ENCODE data around the gene DGUOK.

Gene DGUOK

DNA sequence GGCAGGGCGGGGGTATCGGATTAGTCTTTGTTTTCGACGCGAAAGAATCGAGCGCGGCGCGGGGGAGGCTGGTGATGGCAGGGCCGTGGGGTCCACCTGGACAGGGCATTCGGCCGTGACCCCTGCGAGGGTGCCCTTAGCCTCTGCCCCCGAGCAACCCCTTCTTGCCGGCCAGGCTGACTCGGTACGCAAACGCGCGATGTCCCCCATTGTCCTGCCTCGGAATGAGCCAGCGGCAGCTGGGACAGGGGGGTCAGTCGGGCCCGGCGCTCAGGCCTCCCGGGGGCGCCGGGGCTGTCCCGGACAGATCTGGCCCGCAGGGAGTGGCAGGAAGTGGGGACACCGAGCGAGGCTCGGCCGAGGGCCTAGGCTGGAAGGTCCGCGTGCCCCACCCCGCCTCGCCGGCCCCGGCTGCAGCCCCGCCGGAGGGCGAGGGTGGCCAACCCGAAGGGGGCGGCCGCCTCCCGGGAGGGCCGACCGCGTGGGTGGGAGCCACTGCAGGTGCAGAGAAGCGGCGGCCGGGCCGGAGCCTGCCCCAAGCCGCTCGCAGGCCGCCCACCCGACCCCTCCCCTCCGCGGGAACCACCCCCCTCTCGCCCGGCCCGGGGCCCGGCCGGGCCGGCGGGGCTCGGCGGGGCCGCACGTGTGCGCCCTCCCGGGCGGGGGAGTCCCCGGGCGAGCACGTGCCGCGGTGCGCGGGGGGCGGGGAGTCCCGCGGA is 57.7 kb downstream of the DGUOK start, which contains the start of gene TET3:
Gene TET3 (plus strand): TSS at position 708 of the 719 bp plus-strand sequence. CDS start 1,494 bp downstream, outside the sequence.
- DNase-seq (ENCODE audit: insufficient read length, low spot score) (peak; percentile 64), FAIRE-seq (peak; percentile 70)
- TF ChIP-seq PAX5 (IDR thresholded peaks at IDR 0.05; ENCODE audit: insufficient read depth, low read length, severe bottlenecking), result no peak
- no peak for TF ChIP-seq SPI1 (IDR thresholded peaks at IDR 0.05; ENCODE audit: low read depth, low read length)
- no peak for TF ChIP-seq POU2F2 (IDR thresholded peaks at IDR 0.05; ENCODE audit: low read depth, low read length)
- TF ChIP-seq POLR2A (IDR thresholded peaks at IDR 0.05; ENCODE audit: low read depth, low read length), result peak; percentile 16; the same call in 1 of the 2 replicates
- TF ChIP-seq POLR2AphosphoS5 (IDR thresholded peaks at IDR 0.05; ENCODE audit: low read depth, low read length), result no peak
- peak; percentile 49 for TF ChIP-seq TAF1 (IDR thresholded peaks at IDR 0.05; ENCODE audit: low read depth, low read length)

DNA sequence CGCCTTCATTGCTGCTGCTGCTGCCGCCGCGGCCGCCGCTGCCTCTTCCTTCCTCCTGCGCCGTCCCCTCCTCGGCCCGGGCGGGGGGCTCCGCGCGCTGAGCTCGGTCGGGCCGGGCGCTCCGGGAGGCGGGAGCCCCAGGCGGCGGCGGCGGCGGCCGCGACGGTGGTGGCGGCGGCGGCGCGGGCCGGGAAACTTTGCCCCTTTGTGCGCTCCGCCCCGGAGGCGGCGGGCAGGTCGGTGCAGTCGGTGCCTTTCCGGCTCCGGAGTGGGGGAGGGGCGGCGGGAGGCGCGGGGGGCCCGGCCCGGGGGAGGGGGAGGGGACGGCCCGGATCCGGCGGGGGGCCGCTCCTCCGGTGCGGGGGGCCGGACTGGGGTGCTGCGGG is 58.2 kb downstream of the DGUOK start:
- no peak for TF ChIP-seq PAX5 (IDR thresholded peaks at IDR 0.05; ENCODE audit: insufficient read depth, low read length, severe bottlenecking)
- no peak for TF ChIP-seq SPI1 (IDR thresholded peaks at IDR 0.05; ENCODE audit: low read depth, low read length)
- no peak for TF ChIP-seq POLR2AphosphoS5 (IDR thresholded peaks at IDR 0.05; ENCODE audit: low read depth, low read length)
- TF ChIP-seq POU2F2 (IDR thresholded peaks at IDR 0.05; ENCODE audit: low read depth, low read length), result no peak
- TF ChIP-seq TAF1 (IDR thresholded peaks at IDR 0.05; ENCODE audit: low read depth, low read length), result no peak
- no peak; the same call in 1 of the 2 replicates for TF ChIP-seq POLR2A (IDR thresholded peaks at IDR 0.05; ENCODE audit: low read depth, low read length)
- DNase-seq (ENCODE audit: insufficient read length, low spot score) (peak; percentile 53), FAIRE-seq (no peak)

DNA sequence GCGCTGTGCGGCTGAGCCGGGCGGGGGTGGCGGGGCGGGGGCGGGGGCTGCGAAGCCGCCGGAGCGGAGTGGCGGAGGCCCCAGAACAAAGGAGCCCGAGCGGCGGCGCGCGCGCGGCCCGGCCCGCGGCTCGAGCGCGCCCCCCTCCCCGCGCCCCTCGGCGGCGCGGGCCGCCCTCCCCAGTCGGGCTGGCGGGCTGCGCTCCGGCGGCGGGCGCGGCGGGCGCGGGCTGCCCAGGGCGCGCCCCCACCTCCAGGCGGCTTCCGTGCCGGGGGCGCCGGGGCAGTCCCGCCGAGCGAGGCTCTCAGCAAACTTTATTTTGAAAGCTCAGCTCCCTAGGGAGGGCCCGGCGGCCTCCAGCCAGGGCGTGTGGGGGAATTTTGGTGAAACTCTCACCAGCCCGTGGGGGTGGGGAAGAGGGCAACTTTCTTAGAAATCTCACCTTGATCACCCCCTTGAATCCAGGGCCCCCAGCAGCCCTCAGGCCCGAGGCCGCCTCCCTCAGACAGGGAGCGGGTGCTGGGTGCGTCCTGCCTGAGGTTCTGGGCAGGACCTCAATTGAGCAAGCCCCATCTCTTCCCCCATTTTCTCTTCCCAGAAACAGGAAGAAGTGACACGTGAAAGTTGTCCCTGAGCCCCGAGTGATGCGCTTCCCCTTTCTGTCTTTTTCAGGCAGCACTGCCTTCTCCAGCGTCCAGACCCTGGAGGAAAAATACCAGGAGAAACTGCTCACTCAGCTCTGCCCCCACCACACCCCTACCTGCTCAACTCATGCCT is 58.8 kb downstream of the DGUOK start:
- TF ChIP-seq POU2F2 (IDR thresholded peaks at IDR 0.05; ENCODE audit: low read depth, low read length), result 0 out of 2 replicates have a peak, but pooled peaks have one; percentile 7
- TF ChIP-seq SPI1 (IDR thresholded peaks at IDR 0.05; ENCODE audit: low read depth, low read length), result peak; percentile 80
- TF ChIP-seq POLR2A (IDR thresholded peaks at IDR 0.05; ENCODE audit: low read depth, low read length), result no peak
- TF ChIP-seq TAF1 (IDR thresholded peaks at IDR 0.05; ENCODE audit: low read depth, low read length), result no peak
- no peak for TF ChIP-seq PAX5 (IDR thresholded peaks at IDR 0.05; ENCODE audit: insufficient read depth, low read length, severe bottlenecking)
- TF ChIP-seq POLR2AphosphoS5 (IDR thresholded peaks at IDR 0.05; ENCODE audit: low read depth, low read length), result no peak; the same call in 1 of the 2 replicates
- FAIRE-seq (no peak), DNase-seq (ENCODE audit: insufficient read length, low spot score) (peak; percentile 53)

DNA sequence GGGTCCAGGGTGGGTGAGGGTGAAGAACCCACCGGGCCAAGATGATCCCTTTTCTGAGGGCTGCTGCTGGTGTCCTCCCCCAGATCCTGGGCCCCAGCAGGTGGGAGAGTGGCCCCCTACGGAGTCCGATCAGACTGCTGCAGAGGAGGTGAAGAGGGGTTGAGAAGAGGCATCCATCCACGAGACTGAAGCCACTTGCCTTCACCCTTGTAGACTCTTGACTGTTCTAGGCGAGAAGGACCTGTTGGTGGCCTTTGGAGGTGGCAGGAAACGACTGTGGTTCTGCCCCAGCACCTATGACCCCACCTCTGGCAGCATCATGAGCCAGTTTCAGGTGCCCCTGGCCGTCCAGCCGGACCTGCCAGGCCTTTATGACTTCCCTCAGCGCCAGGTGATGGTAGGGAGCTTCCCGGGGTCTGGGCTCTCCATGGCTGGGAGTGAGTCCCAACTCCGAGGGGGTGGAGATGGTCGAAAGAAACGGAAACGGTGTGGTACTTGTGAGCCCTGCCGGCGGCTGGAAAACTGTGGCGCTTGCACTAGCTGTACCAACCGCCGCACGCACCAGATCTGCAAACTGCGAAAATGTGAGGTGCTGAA is 59.5 kb downstream of the DGUOK start:
- DNase-seq (ENCODE audit: insufficient read length, low spot score), result no peak
- TF ChIP-seq PAX5 (IDR thresholded peaks at IDR 0.05; ENCODE audit: insufficient read depth, low read length, severe bottlenecking), result no peak
- peak; percentile 24; the same call in 1 of the 2 replicates for TF ChIP-seq POLR2A (IDR thresholded peaks at IDR 0.05; ENCODE audit: low read depth, low read length)
- TF ChIP-seq SPI1 (IDR thresholded peaks at IDR 0.05; ENCODE audit: low read depth, low read length), result no peak
- FAIRE-seq, result no peak

DNA sequence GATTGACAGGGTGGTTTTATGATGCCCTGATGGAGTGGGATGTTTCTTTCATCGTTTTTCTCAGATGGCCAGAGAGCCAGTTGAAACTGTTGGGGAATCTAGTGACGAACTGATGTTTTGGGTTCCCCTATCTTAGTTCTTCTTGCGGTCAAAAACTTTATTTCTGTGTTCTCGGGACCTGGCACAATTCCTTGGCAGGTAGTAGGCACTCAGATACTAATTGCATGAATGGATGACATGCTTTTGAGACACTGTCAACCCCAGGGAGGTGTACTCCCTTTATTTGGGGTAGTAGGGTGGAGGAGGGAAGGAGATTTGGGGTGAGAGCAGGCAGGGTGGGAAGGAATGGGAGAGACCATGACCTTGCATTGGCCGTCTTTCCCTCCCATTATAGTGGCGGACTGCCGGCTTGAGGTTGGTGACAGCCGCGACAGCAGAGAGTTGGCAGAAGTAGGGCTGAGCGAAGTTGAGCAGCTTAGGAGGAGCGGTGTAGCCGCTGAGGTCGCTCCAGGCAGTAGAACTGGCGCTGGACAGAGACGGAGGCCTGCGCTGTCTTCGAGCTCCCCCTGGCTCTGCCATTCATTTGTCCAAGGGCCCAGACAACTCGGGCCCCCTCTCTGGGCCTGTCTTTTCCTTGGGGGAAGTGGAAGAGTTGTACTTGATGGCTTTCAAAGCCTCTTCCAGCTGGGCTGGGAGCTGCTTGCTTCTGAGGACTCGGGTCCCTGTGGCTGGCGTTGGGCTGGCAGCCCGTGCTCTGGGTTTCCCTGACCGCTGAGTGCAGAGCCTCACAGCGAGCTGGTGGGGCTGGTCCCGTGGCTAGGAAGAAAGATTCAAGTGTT is 60.6 kb downstream of the DGUOK start:
- TF ChIP-seq POU2F2 (IDR thresholded peaks at IDR 0.05; ENCODE audit: low read depth, low read length), result no peak
- TF ChIP-seq PAX5 (IDR thresholded peaks at IDR 0.05; ENCODE audit: insufficient read depth, low read length, severe bottlenecking), result no peak
- FAIRE-seq (peak; percentile 41), DNase-seq (ENCODE audit: insufficient read length, low spot score) (no peak)

DNA sequence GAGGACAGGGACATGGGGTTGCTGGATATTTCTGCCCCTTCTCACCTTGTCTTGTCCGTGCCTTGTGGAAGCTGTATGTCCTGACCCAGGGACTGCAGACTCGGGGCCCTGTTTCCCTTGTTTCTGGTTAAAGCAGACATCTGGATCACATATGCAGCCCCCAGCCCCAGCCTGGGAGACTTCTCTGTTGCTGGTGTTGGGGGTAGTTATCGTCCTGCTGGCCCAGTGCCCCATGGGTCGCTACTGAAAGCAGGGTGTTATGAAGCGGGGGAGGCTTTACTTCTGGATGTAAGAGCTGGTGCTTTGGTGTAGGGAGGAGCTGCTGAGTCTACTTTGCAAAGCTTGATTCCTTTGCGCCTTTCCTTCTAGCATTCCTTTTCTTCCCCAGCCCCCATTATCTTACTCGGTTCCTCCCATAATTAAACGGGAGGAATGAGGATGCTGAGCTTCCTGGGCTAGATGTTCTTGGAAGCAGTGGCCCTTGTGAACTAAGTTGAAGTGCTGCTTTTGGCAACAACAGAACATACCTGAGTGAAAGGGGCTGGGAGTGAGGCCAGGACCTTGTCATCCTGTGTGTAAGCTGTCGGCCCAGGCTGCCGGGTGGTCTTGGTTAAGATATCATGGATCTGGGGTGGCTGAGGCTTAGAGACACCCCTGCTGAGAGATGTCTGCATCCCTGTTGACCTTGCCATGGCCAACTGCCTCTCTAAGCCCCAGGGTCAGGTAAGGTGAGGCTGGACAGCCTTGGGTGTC is 61.4 kb downstream of the DGUOK start:
- FAIRE-seq (no peak), DNase-seq (ENCODE audit: insufficient read length, low spot score) (no peak)
- TF ChIP-seq POLR2A (IDR thresholded peaks at IDR 0.05; ENCODE audit: low read depth, low read length), result no peak
- TF ChIP-seq POU2F2 (IDR thresholded peaks at IDR 0.05; ENCODE audit: low read depth, low read length), result no peak
- no peak for TF ChIP-seq PAX5 (IDR thresholded peaks at IDR 0.05; ENCODE audit: insufficient read depth, low read length, severe bottlenecking)
- TF ChIP-seq POLR2AphosphoS5 (IDR thresholded peaks at IDR 0.05; ENCODE audit: low read depth, low read length), result no peak

DNA sequence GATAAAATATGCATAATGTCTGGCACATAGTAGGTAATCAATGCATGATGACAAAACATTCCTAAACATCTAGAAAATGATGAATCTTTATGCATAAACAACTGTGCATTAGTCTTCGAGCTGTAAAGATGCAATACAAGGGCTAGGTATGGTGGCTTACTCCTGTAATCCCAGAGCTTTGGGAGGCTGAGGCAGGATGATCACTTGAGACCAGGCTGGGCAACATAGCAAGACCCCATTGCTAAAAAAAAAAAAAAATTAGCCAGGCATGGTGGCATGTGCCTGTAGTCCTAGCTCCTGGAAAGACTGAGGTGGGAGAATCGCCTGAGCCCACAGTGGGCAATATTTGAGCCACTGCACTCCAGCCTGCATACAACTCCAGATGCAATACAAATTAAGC is 63.3 kb downstream of the DGUOK start:
- FAIRE-seq (no peak), DNase-seq (ENCODE audit: insufficient read length, low spot score) (no peak)
- TF ChIP-seq POLR2AphosphoS5 (IDR thresholded peaks at IDR 0.05; ENCODE audit: low read depth, low read length) (no peak), PAX5 (IDR thresholded peaks at IDR 0.05; ENCODE audit: insufficient read depth, low read length, severe bottlenecking) (no peak)

DNA sequence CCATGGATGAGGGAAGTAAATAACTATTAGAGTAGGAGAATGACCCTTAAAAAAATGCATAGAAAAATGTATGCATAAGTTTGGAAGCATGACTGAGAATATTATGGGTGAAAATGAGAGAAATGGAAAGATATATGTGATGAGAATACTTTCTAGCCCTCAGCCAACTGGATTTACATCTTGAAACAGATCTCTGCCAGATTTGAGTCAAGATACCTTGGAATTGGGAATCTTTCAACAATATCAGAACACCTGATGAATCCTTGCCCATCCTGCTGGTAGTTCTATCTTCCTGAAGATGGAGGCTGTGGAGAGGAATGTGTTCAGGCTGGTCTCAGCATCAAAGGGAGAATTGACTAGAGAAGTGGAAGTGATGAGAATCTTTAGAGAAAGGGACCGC is 63.9 kb downstream of the DGUOK start:
- no peak for TF ChIP-seq TAF1 (IDR thresholded peaks at IDR 0.05; ENCODE audit: low read depth, low read length)
- no peak for TF ChIP-seq PAX5 (IDR thresholded peaks at IDR 0.05; ENCODE audit: insufficient read depth, low read length, severe bottlenecking)
- TF ChIP-seq POLR2AphosphoS5 (IDR thresholded peaks at IDR 0.05; ENCODE audit: low read depth, low read length), result no peak
- TF ChIP-seq POLR2A (IDR thresholded peaks at IDR 0.05; ENCODE audit: low read depth, low read length), result no peak
- no peak for TF ChIP-seq SPI1 (IDR thresholded peaks at IDR 0.05; ENCODE audit: low read depth, low read length)
- no peak for TF ChIP-seq POU2F2 (IDR thresholded peaks at IDR 0.05; ENCODE audit: low read depth, low read length)
- FAIRE-seq (no peak), DNase-seq (ENCODE audit: insufficient read length, low spot score) (no peak)

Data from GM12891 (cell line).